HG02981 (cell line): ENCODE measurements around the gene FGD4.
A peak's percentile ranks its signal among the peaks of the same experiment; 100 is the strongest.

Experiments used
- ATAC-seq: cut with Tn5 transposase; IDR thresholded peaks from one replicate; pipeline ENCODE4 v1.9.1; 2021; ENCODE audit warnings: mild to moderate bottlenecking, moderate library complexity; ENCODE audit not compliant: unreplicated experiment

The FGD4 gene

GRCh38 chr12:32399370-32400113, at the start of gene FGD4:
Gene FGD4, plus strand, starts transcription at chr12:32399558.
- peak; percentile 88 for ATAC-seq

- no peak for ATAC-seq
These were observed 45.8 kb upstream of the FGD4 start for GRCh38 chr12:32353540-32353939.

GRCh38 chr12:32357601-32358249, 41.6 kb upstream of the FGD4 start:
- no peak for ATAC-seq

GRCh38 chr12:32360956-32361355, 38.4 kb upstream of the FGD4 start:
- ATAC-seq: no peak

GRCh38 chr12:32362892-32363291, 36.5 kb upstream of the FGD4 start:
- ATAC-seq: no peak

- ATAC-seq: no peak
These were observed 33.8 kb upstream of the FGD4 start for GRCh38 chr12:32365473-32366064.

GRCh38 chr12:32366714-32367113, 32.6 kb upstream of the FGD4 start:
- no peak for ATAC-seq

- no peak for ATAC-seq
These were observed 32.0 kb upstream of the FGD4 start for GRCh38 chr12:32367381-32367780.

- ATAC-seq: no peak
These were observed 30.2 kb upstream of the FGD4 start for GRCh38 chr12:32369202-32369601.

GRCh38 chr12:32377344-32378055, 21.9 kb upstream of the FGD4 start:
- ATAC-seq: no peak

GRCh38 chr12:32379213-32379612, 20.1 kb upstream of the FGD4 start:
- ATAC-seq: no peak

- ATAC-seq: no peak
These were observed 19.7 kb upstream of the FGD4 start for GRCh38 chr12:32379667-32380066.

GRCh38 chr12:32382226-32382625, 17.1 kb upstream of the FGD4 start:
- ATAC-seq: no peak

- ATAC-seq: no peak
These were observed 8.7 kb upstream of the FGD4 start for GRCh38 chr12:32390572-32391219.

- no peak for ATAC-seq
These were observed 4.3 kb upstream of the FGD4 start for GRCh38 chr12:32395026-32395425.

GRCh38 chr12:32397696-32398095, 1.7 kb upstream of the FGD4 start:
- no peak for ATAC-seq

- ATAC-seq: no peak
These were observed 1.2 kb upstream of the FGD4 start for GRCh38 chr12:32398181-32398580.

- ATAC-seq: peak; percentile 5
These were observed 465 bp upstream of the FGD4 start for GRCh38 chr12:32398816-32399369.

- no peak for ATAC-seq
These were observed 835 bp downstream of the FGD4 start for GRCh38 chr12:32400114-32400672.

GRCh38 chr12:32400866-32401265, 1.5 kb downstream of the FGD4 start:
- ATAC-seq: no peak
